ENCODE data around the gene VKORC1.

- TF ChIP-seq POLR2AphosphoS5 (IDR thresholded peaks at IDR 0.05; ENCODE audit: low read depth, low read length) (no peak; the same call in none of the 2 replicates), TAF1 (IDR thresholded peaks at IDR 0.05; ENCODE audit: borderline replicate concordance, low read depth, low read length) (no peak)
Measured at GRCh38 chr16:31072540-31073141, 22.0 kb downstream of the VKORC1 start.

Data from GM12892 (cell line).